Measurements from ENCODE around the gene RHEB. TPM values are rescaled to one million over a fixed set of nuclear protein-coding genes. Genes with fewer than 3 reads are reported as not detected.
A peak's percentile ranks its signal among the peaks of the same experiment; 100 is the strongest.

Gene RHEB
- total RNA-seq, 1 experiment from 2014 or later = 123 TPM

DNA sequence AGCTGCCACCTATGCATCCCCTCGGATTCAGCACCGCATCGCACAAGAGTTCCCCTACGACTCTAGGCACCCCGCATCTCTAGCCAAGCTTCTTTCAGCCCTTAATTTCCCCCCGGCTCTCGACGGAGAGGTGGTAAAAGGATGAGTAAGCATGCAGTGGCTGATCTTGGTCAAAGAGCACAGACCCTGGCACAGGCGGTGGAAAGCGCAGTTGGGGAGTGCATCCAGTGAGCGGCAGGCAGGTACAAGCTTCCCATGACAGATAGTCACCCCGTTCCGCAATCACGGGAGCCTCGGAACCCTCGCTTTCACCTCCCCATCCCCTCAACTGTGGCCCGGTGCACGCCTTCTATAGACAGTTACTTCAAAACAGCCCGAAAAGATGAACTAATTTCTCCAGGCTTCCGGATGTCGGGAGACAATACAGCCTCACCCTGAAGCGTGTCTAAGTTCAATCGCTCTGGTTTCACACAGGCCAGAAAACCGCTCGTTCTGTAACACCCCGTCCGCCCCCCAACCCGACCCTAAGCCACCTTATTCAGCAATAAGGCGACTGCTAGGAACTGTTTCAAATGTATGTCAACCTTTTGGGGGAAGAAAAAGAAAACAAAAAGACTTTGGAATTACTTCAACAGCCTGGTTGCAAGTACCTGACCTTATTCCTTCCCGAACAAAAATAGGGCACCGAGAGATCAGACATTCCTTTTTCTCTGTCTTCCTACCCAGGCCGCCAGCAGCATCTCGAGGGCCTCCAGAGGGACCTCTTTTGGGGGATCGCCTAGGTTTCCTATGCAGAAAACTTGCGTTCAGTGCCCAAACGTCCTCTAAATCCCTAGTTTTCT, 1.4 kb downstream of the RHEB start:
- peak; percentile 43 for DNase-seq
- Mint-ChIP-seq H3K36me3 (ENCODE audit: insufficient read depth, unreplicated experiment) (peaks cover 45% of the 10 kb centered on the region), H3K4me3 (ENCODE audit: low read depth, unreplicated experiment) (peak overlapping the region; percentile 99), H3K27ac (ENCODE audit: unreplicated experiment) (peak overlapping the region; percentile 99), H3K4me1 (ENCODE audit: low read depth, unreplicated experiment) (peaks cover 27% of the 10 kb centered on the region), H3K9me3 (ENCODE audit: low read depth, unreplicated experiment) (no peaks in the 10 kb centered on the region), H3K27me3 (ENCODE audit: unreplicated experiment) (no peaks in the 10 kb centered on the region)
- CTCF ChIA-PET = interaction anchor here (0.7 to 1.6 kb wide), 2 partner anchors 10 to 114 kb away, joined by 3 to 7 read pairs; no protein-coding TSS in a partner anchor
- intact Hi-C loops (cut with micrococcal nuclease; ENCODE audit: unreplicated experiment) = loop anchor here (10.0 kb wide), 1 partner anchor 54 kb away; no protein-coding TSS in a partner anchor
- no TSS peak for BruUV-seq (replicated peaks)
- TF ChIP-seq, protein P1, sequence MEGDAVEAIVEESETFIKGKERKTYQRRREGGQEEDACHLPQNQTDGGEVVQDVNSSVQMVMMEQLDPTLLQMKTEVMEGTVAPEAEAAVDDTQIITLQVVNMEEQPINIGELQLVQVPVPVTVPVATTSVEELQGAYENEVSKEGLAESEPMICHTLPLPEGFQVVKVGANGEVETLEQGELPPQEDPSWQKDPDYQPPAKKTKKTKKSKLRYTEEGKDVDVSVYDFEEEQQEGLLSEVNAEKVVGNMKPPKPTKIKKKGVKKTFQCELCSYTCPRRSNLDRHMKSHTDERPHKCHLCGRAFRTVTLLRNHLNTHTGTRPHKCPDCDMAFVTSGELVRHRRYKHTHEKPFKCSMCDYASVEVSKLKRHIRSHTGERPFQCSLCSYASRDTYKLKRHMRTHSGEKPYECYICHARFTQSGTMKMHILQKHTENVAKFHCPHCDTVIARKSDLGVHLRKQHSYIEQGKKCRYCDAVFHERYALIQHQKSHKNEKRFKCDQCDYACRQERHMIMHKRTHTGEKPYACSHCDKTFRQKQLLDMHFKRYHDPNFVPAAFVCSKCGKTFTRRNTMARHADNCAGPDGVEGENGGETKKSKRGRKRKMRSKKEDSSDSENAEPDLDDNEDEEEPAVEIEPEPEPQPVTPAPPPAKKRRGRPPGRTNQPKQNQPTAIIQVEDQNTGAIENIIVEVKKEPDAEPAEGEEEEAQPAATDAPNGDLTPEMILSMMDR (IDR thresholded peaks at IDR 0.05; ENCODE audit: unreplicated experiment) = no peak

DNA sequence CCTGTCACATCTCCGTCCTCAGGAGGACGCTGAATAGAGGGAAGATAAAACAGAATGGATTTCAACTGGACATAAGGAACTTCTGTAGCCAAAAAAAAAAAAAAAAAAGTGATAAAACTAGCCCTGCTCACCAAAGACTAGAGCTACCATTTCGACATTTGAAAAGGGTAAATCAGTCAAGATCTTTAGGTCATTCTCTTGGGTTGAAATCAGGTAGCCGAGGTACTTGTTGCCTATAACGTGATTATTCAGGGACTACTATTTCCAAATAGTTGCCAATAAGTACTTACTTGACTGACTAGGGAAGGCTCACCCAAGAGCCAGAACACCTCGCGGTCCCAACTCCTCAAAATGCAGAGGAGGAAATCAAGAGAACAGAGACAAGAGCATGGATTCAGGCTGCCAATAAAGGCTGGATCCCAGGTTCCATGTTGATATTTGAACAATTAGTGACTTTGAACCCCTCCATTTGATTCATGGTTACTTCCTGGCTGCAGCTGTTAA, 2.0 kb downstream of the RHEB start:
- H3K36me3 Mint-ChIP-seq (ENCODE audit: insufficient read depth, unreplicated experiment) = peaks cover 48% of the 10 kb centered on the region
- CTCF ChIA-PET = interaction anchor here (0.7 to 1.6 kb wide), 2 partner anchors 9 to 115 kb away, joined by 3 to 7 read pairs; no protein-coding TSS in a partner anchor
- TF ChIP-seq, protein P1 (IDR thresholded peaks at IDR 0.05; ENCODE audit: unreplicated experiment) = no peak
- H3K27ac Mint-ChIP-seq (ENCODE audit: unreplicated experiment) = peak overlapping the region; percentile 99
- H3K4me1 Mint-ChIP-seq (ENCODE audit: low read depth, unreplicated experiment) = peaks cover 29% of the 10 kb centered on the region
- no TSS peak for BruUV-seq (replicated peaks)
- H3K27me3 Mint-ChIP-seq (ENCODE audit: unreplicated experiment) = no peaks in the 10 kb centered on the region
- DNase-seq = no peak
- intact Hi-C loops (cut with micrococcal nuclease; ENCODE audit: unreplicated experiment) = loop anchor here (10.0 kb wide), 1 partner anchor 53 kb away; no protein-coding TSS in a partner anchor
- peak overlapping the region; percentile 99 for H3K4me3 Mint-ChIP-seq (ENCODE audit: low read depth, unreplicated experiment)
- no peaks in the 10 kb centered on the region for H3K9me3 Mint-ChIP-seq (ENCODE audit: low read depth, unreplicated experiment)

DNA sequence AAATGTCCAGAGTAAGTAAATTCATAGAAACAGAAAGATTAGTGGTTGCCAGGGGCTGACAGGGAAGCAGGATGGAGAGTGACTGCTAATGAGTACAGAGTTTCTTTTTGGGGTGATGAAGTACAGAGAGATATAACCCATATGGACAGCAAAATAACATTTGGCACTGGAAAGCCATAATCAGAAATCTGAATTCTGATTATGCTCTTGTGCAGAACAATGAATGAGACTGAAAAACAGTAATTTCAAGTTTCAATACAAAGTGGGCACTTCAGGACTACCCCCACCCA, 4.5 kb downstream of the RHEB start:
- Mint-ChIP-seq H3K4me3 (ENCODE audit: low read depth, unreplicated experiment) (no peak overlapping the region), H3K27ac (ENCODE audit: unreplicated experiment) (no peak overlapping the region), H3K27me3 (ENCODE audit: unreplicated experiment) (no peaks in the 10 kb centered on the region), H3K36me3 (ENCODE audit: insufficient read depth, unreplicated experiment) (peaks cover 46% of the 10 kb centered on the region), H3K9me3 (ENCODE audit: low read depth, unreplicated experiment) (no peaks in the 10 kb centered on the region), H3K4me1 (ENCODE audit: low read depth, unreplicated experiment) (peaks cover 38% of the 10 kb centered on the region)
- DNase-seq = no peak
- CTCF ChIA-PET = interaction anchor here (0.6 kb wide), 1 partner anchor 370 kb away, joined by 4 read pairs; no protein-coding TSS in a partner anchor
- intact Hi-C loops (cut with micrococcal nuclease; ENCODE audit: unreplicated experiment) = loop anchor here (10.0 kb wide), 1 partner anchor 50 kb away; no protein-coding TSS in a partner anchor
- TF ChIP-seq, protein P1 (IDR thresholded peaks at IDR 0.05; ENCODE audit: unreplicated experiment) = no peak
- BruUV-seq (replicated peaks) = no TSS peak

DNA sequence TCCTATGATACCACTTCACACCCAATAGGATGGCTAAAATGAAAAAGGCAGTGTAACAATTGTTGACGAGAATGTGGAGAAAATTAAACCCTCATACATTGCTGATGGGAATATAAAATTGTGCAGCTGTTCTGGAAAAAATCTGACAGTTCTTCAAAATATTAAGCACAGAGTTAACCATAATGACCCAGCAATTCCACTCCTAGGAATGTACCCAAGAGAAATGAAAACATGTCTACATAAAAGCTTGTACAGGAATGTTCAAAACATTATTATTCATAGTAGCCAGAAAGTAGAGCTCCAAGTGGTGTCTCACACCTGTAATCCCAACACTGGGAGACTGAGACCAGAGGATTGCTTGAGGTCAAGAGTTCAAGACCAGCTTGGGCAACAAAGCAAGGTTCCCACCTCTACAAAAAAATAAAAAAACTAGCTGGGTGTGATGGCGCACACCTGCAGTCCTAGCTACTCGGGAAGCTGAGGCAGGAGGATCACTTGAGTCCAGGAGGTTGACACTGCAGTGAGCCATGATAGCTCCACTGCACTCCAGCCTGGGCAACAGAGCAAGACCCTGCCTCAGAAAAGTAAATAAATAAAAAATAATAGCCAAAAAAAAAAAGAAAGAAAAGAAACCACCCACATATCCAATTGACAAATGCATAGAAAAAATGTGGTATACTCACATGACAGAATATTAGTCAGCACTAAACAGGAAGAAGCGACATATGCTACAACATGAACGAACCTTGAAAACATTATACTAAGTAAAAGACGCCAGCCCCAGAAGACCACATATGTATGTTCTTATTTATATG, 5.0 kb downstream of the RHEB start:
- no peaks in the 10 kb centered on the region for H3K9me3 Mint-ChIP-seq (ENCODE audit: low read depth, unreplicated experiment)
- H3K4me3 Mint-ChIP-seq (ENCODE audit: low read depth, unreplicated experiment) = no peak overlapping the region
- intact Hi-C loops (cut with micrococcal nuclease; ENCODE audit: unreplicated experiment) = loop anchor here (10.0 kb wide), 1 partner anchor 50 kb away; no protein-coding TSS in a partner anchor
- no peaks in the 10 kb centered on the region for H3K27me3 Mint-ChIP-seq (ENCODE audit: unreplicated experiment)
- no peak for DNase-seq
- TF ChIP-seq, protein P1 (IDR thresholded peaks at IDR 0.05; ENCODE audit: unreplicated experiment) = no peak
- CTCF ChIA-PET = interaction anchor here (1.1 kb wide), 1 partner anchor 11 kb away, joined by 3 read pairs; no protein-coding TSS in a partner anchor
- H3K36me3 Mint-ChIP-seq (ENCODE audit: insufficient read depth, unreplicated experiment) = peaks cover 40% of the 10 kb centered on the region
- no peak overlapping the region for H3K27ac Mint-ChIP-seq (ENCODE audit: unreplicated experiment)
- no TSS peak for BruUV-seq (replicated peaks)
- H3K4me1 Mint-ChIP-seq (ENCODE audit: low read depth, unreplicated experiment) = peaks cover 43% of the 10 kb centered on the region
